ENCODE results near the gene SGO2. TPM values are rescaled to one million over a fixed set of nuclear protein-coding genes. Genes with fewer than 3 reads are reported as not detected.

SGO2 gene
- total and polyA plus RNA-seq, 10 of the 15 experiments (the other 5 are each of a cell fraction or from before 2014, with no cell fraction given) = 15.8 to 55.2 (median 24.3) TPM

DNA sequence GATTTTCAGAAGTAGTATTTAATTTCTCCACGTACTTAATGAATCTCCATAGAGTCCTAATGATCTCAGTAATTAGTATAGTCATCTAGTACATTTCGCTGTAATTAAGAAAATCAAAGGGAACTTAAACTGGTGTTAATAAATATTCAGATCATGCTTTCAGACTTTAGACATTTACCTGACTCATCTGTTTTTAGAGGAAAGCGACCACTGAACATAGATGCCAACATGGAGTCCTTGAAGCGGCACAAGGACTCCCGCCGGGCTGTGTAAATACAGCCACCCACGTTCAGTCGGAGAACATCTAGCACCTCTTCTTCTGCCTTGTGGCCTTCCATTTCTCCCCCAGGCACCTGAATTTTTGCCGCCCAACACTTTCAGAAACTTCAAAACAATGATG, 19.3 kb upstream of the SGO2 start:
- TF ChIP-seq RB1 (IDR thresholded peaks at IDR 0.05; ENCODE audit: borderline replicate concordance) (no peak), CEBPZ (IDR thresholded peaks at IDR 0.05; ENCODE audit: low read depth, low read length) (no peak), ZBTB4 (CRISPR knock-in tag; IDR thresholded peaks at IDR 0.05) (no peak), ZNF24 (IDR thresholded peaks at IDR 0.05) (no peak), SUPT20H (IDR thresholded peaks at IDR 0.05; ENCODE audit: borderline replicate concordance, control insufficient read depth, low read depth, low read length) (no peak), DPF2 (IDR thresholded peaks at IDR 0.05) (no peak), ELK1 (IDR thresholded peaks at IDR 0.05; ENCODE audit: low read depth, low read length) (no peak), USF1 (IDR thresholded peaks at IDR 0.05; ENCODE audit: borderline replicate concordance, extremely low read length, insufficient read depth, low read depth, low read length) (no peak), CUX1 (IDR thresholded peaks at IDR 0.05; ENCODE audit: insufficient replicate concordance, low read depth, low read length) (no peak)
- WGBS (ENCODE audit: insufficient coverage, insufficient replicate concordance, low lambda C conversion rate, missing lambda C conversion rate) = 93% methylated on average over 8 of the region's 9 CpGs
- no peak for ATAC-seq
- intact Hi-C loops (cut with micrococcal nuclease; ENCODE audit: unreplicated experiment) (no loop called here), in situ Hi-C loops (cut with MboI) (no loop called here)
- no peak overlapping the region for H2AFZ ChIP-seq (ENCODE audit: control insufficient read depth, low read depth, low read length)
- no peaks in the 10 kb centered on the region for H3K27me3 ChIP-seq (replicated peaks in 1 of 2; ENCODE audit: control insufficient read depth in 2 of 2, insufficient read depth in 2 of 2, low read length in 1 of 2)
- H3K4me2 ChIP-seq (ENCODE audit: control insufficient read depth, insufficient read depth) = no peak overlapping the region
- no peaks in the 10 kb centered on the region for H3K4me1 ChIP-seq (ENCODE audit: control insufficient read depth, insufficient read depth, low read length)
- no peak for FAIRE-seq
- H3K36me3 ChIP-seq (ENCODE audit: control insufficient read depth in 2 of 2, insufficient read depth in 2 of 2, low read length in 1 of 2) = no peaks in the 10 kb centered on the region
- SMC1A ChIA-PET (ENCODE audit: uncharacterized antibody, unreplicated experiment) = interaction anchor here (1.2 kb wide), 1 partner anchor 21 kb away, joined by 3 read pairs; no protein-coding TSS in a partner anchor
- no peaks in the 10 kb centered on the region for H3K9me3 ChIP-seq (replicated peaks; ENCODE audit: control insufficient read depth, insufficient read depth, low read length)
- peaks cover 11% of the 10 kb centered on the region for H3K79me2 ChIP-seq (ENCODE audit: control insufficient read depth, insufficient read depth, low read length)
- H3K27ac ChIP-seq (ENCODE audit: control insufficient read depth, insufficient read depth) = no peak overlapping the region
- RAD21 ChIA-PET (ENCODE audit: unreplicated experiment) = no interaction called here
- BruUV-seq (replicated peaks) = no TSS peak
- POLR2A ChIA-PET = interaction anchor here (1.5 kb wide), 1 partner anchor 21 kb away, joined by 5 read pairs; no protein-coding TSS in a partner anchor
- no peaks in the 10 kb centered on the region for H4K20me1 ChIP-seq (ENCODE audit: control insufficient read depth, insufficient read depth)
- no peak overlapping the region for H3K9ac ChIP-seq (ENCODE audit: control insufficient read depth, insufficient read depth, low read length)
- H3K4me3 ChIP-seq = no peak overlapping the region
- CTCF ChIA-PET = interaction anchor here (0.7 to 5.1 kb wide), 2 partner anchors 14 to 24 kb away, joined by 3 to 45 read pairs; no protein-coding TSS in a partner anchor
- DNase-seq (ENCODE audit: low read depth, low spot score) = no peak

Data from GM12878 (cell line).